Activated CD8-positive, alpha-beta memory T cell treated with anti-CD3 and anti-CD28 coated beads, Interleukin-2, amount 50 U/mL, for 1 hour (primary cell): ENCODE measurements around the gene SIAH3.
A peak's percentile ranks its signal among the peaks of the same experiment; 100 is the strongest.

Source experiments
- DNase-seq: peaks from one replicate; pipeline ENCODE4 v3.0.0-alpha.2; 2020; ENCODE audit errors: extremely low read depth

The SIAH3 gene

DNA sequence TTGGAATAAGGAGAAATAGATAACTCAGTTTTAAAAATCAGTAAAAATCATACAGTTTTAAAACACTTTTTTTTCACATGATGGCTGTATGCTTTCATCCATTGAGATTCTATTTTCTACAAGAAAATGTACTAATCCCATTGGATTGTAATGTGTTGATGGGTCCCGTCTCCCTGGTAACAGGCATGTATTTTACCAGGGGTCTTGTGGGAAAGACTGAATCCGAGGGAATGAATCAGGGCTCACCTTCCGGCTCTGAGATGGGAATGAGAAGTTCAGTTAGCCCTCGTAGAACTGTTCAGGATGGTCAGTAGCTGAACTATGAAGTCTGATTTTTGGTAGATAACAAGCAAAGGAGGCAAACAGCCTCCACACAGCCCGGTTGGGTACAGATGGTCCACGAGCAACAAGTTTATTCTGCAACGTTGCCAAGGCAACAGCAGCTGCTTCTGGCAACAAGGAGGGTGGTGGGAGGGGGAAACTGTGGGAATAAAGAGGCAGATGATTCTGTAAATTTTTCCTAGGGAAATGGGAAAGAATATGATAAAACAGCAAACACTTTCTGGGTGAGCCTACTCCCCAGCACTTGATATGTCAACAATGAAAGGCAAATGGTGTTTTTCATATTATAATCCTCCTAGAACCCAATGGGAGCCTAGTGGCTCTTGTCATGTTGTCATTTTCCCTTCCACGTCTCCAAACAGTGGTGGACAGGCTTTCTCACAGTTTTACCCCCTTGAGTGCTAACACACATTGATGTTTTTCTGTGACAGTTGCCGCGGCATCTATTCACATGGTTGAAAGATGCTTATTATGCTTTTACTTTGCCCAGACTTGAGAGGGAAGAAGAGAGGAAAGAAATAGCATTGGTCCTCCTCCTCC is 12.4 kb upstream of the SIAH3 start:
- no peak for DNase-seq

DNA sequence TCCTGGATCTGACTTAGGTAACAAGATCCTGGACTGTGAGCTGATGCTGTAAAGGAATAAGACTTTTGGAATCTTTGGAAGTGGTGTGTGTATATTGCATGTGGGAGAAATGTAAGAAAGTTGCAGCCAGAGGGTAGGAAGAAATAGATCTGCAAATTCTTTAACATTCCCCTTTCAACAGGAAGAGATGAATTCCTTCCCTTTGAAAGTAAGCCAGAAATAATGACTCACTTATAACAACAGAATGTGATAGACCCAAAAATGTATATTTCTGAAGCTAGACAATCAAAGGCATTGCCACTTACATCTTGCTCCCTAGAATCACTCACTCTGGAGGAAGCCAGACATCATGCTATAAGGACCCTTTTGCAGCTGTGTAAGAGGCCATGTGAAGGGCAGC is 9.8 kb upstream of the SIAH3 start:
- no peak for DNase-seq

DNA sequence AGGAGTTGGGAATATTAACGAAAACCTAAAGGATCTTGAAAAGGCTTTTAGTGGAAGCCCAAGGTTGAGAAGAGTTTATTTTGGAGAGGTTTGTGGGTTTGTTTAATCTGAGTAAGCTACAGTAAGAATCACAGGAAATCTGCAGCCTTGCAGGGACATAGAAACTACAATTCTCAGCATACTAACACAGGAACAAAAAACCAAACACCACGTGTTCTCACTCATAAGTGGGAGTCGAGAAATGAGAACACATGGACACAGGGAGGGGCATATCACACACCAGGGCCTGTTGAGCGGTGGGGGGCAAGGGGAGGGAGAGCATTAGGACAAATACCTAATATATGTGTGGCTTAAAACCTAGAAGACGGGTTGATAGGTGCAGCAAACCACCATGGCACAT is 8.7 kb upstream of the SIAH3 start:
- DNase-seq, result no peak

DNA sequence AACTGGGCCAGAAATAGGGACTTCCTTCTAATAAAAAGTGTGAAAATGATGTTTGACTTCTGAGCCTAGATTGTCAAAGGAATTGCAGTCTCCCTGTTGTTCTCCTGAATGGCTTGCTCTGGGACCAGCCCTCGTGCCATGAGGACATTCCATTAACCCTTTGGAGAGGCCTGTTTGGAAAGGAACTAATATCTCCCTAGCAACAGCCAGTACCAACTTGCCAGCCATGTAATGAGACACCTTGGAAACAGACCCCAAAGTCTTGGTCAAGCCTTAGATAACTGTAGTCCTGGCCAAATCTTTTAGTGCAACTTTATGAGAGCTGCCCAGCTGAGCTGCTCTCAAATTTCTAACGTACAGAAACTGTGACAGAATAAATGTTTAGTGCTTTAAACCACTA is 8.2 kb upstream of the SIAH3 start:
- no peak for DNase-seq

DNA sequence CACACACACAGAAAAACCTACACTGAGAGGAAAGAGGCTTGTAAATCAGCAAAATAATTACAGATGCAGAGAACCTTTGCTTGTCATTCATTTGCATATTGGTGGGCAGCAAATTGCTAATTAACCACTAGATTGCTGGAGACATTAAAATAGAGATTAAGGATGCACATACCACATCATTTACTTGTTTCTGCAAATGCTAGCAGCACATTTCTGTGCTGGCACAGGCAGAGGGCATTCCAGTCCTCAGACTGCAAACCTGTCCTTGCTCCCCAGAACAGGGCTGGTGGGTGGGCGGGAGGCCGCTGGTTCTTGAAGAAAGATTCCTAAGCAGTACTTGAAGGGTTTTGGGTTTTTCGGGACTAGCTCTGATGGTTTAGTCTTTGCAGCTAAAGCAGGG is 941 bp upstream of the SIAH3 start:
- no peak for DNase-seq

DNA sequence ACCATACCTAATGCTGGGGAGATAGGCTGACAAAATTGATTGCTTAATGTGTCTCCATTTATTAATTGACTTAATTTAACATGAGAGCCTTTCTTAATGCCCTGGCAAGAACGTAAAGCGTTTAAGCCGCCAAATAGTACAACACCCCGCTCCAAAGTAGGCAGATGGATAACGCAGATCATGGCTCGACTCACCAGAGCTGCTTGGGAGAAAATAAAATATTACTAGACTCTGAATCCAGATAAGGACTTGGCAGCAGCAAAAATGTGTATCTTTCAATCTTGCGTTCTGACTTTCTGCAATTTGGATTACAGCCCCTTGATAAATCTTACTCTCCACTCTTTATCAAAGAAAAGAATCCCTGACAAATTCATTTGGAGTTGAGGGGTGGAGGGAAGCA is 403 bp upstream of the SIAH3 start:
- no peak for DNase-seq

DNA sequence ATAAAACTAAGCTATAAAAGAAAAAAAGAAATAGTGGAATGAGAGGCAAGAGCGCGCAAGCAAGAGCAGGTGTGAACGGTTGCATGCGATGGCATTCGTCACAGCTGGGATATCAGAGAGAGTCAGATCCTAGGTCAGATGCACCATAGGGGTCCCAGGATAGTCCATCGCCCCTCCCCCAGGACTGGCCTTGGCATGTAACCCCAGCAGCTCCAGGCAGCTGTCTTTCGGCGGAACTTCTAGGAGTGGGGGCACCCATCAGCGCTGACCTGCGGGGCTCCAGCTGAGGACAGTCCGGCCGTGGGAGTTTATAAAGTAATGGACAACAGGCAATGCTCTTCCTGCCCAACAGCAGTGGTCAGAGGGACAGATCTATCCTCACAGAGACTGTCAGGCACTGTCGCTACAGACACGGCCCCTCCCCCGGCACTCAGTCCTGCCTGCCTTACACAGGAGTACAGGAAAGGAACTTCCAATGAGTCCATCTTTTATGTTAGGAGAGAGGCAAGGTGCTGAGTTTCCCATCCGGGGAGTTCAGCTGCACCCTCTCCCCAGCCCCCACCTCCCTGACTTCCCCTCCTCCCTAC is 1.4 kb downstream of the SIAH3 start:
- no peak for DNase-seq

DNA sequence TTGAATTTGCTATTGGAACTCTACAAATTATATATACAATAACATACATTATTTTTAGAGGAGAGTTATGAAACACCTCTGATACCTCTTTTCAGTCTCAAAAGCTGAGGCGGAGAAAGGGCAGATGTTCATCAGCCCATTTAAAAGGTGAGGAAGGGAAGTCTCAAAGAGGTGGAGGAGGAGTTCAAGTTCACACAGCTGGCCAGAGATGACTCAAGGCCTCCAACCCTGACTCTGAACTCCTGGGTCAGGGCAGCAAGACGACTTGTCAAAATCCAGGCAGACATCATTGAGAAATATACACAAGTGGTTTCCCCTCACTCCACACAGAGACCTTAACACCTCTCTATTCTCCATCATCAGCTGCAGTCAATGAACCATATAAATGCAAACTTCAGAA is 2.1 kb downstream of the SIAH3 start:
- DNase-seq, result no peak

DNA sequence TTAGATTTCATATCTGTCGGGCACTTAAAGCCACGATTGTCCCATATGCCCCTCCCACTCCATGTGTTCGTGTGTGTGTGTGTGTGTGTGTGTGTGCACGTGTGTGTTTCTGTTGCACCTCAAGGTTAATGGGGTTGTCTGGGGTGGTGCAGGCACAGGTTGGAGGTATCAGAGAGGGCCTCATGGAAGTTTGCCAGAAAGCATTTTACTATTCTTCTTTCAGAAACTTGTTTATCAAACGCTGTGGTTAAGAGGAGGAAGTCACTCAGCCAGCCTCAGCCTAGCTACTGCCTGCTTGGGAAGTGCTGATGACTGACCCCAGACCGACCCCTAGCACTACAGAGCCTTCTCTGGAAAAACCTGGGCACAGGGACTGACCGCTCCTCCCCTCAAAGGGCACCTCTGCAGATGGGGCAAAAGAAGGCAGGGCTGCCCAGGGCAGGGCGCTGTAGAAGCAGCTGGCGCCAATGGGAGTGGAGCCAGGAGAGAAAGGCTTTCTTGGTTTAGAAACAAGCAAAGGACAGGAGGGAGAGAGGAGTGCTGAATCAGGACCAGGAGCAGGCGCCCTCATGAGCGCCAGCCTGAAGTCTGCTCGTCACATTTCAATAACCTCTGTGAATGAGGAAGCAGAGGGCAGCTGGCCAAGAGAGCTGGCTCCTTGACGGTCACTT is 3.9 kb downstream of the SIAH3 start:
- DNase-seq, result peak; percentile 12

DNA sequence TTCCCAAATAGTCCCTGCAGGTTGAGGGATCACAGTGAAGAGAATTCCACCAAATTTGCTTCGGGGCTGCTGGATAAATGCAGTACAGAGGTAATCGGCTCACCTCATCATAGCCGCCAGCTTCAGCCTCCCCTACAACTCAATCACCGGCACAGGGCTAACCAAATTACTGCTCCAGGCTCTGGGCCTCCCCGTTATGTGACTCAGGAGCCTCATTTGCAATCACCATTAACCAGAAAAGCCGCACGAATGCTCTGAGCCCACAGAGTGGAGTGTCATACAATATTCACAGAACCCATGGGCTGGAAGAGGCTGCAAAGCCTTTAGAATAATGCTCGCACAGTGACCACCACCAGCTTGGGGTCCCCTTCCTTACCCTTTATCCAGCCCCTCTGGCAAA is 4.9 kb downstream of the SIAH3 start:
- no peak for DNase-seq

DNA sequence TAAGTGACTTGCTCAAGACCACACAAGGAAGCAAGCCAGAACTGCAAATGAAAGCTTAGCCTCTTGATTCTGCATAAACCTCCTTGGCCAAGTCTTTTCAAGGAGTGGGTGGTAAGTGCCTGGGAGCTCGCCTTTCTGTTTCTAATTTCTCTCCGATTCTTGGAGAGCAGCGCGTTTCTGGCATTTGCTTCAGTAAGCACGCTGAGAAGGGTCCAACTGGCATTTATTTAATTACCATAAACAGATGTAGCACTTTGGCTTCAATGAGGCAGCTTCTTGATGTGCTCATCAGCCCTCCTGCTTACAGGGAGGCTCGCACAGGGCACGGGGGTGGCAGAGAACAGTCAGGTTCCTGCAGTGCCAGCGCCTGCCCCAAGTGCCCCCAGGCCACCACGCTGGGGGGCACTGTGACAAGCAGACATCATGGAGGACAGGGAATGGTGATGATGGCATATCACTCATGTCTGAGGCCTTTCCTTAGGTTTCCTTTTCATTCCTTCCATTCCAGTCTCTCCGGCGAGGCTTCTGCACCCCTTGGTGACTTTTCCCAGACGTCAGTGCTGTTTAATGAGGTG is 13.3 kb downstream of the SIAH3 start:
- no peak for DNase-seq

DNA sequence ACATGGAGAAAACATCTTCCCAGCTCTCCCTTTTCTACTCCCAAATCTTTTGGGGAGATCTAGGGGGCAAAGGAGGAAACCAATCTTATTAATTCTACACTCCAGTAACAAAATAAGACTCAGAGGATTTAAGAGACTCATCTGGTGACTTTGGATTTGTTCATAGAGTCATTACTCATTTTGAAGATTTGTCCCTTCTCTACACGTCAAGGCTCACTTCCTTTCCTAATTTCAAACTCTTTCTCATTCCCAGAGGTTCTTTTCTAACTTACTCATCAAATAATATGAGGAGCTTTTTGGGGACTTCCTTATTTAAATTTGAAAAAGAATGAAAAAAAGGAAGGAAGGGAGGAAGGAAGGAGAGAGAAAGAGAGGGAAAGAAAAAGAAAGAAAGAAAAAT is 14.4 kb downstream of the SIAH3 start:
- DNase-seq, result no peak

DNA sequence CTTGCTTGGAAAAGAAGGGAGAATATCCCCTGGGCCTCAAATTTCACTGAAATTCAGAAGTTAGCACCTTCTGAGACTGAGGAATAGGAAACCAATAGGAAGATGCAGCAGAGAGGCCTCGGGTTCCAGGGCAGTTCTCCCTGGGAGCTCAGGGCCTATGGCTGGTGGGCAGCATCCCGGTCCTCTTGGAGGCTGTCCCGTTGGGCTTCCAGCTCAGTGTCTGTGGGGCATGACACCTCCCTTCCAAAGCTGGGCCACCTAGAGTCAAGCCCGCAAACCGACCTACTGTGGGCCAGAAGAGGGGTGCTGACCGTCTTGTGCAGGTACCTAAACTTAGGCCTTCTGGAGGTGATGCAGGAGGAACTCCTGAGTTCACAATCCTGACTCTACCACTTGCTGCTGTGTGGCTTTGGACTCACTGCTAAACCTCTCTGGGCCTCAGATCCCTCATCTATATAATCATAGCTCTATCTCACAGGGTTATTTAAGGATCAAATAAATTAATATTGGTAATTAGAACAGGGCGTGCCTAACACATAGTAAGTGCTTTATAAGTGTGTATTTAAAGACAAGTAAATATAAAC is 17.1 kb downstream of the SIAH3 start:
- no peak for DNase-seq

DNA sequence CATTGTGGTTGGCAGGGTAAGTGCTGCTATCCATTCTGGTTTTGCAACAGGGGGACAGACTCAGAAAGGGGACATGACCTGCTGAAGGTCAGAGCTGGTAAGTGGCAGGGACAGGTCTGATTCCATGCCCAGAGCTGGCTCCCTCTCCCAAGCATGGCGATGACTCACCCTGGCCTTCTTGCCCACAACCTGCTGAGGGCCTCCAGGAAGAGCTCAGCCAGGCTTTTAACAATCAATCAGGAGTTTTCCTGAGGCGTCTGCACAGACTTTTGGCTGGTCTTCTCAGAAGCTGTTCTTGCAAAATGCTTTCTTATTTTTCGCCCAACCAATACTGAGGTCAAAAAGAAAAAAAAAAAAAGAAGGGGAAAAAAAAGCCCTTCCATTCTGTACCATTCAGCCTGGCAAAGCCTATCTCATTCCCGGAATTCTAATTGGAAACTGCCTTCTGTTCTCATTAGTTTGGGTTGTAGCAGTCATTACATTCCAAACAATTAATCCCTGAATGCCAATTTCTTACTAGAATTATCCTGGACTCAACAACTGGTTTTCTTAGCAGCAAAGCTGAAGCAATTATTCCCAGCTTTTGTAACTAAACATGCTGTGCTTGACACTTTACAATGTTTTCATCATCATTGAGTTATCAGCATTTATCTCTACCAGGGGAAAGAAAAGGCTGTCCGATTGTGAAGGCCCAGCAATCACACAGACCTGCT is 17.7 kb downstream of the SIAH3 start:
- no peak for DNase-seq

DNA sequence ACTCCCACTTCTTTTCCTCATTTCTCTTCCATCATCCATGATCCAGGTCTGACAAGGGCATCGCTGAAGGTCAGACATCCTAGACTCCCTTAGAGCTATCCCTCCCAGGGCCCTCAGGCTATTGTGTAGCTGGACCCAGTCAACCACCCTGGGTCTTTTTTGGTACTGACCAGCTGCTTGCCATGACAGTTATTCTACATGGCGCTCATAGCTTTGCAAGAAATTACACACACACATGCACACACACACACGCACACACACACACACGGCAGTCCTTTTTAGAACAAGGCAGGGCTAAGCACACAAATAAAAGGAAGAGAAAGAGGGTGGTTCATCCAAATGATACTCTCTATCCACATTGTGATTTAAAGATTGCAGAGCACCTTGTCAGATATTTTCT is 18.3 kb downstream of the SIAH3 start:
- no peak for DNase-seq

DNA sequence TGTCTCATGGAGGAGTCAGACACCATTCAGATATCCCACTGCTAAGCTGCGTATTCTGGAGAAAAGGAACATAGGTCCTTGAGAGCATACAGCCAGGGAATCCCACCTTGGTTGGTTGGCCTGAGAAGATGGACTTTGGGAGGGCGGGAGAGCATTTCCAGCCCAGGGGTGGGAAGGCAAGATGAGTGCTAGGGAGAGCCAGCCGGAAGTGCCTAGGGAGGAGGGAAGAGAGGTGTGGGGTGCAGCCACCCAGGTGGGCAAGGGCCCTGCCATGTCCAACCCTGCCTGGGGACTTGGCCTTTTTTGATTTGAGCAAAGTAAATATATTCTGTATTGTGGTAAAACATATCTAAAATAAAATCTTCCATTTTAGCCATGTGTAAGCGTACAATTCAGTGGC is 19.7 kb downstream of the SIAH3 start:
- DNase-seq, result no peak

DNA sequence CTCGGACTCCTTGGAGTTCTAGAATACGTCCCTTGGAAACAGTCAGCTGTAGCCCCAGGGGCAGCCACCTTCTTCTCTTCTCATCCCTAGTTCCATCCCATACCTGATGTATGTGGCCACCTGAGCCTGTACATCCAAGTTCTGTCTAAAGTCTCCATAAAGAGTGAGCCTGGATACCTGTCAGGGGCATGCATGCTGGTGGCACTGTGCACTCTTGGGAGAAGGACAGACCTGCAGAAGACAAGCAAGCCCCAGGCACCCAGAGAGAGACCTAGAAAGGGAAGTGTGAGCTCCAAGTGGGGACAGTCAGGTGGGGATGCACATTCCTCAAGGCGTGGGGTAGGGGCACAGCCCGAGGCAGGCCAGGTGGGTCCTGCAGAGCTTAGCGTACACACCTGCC is 21.4 kb downstream of the SIAH3 start:
- no peak for DNase-seq

DNA sequence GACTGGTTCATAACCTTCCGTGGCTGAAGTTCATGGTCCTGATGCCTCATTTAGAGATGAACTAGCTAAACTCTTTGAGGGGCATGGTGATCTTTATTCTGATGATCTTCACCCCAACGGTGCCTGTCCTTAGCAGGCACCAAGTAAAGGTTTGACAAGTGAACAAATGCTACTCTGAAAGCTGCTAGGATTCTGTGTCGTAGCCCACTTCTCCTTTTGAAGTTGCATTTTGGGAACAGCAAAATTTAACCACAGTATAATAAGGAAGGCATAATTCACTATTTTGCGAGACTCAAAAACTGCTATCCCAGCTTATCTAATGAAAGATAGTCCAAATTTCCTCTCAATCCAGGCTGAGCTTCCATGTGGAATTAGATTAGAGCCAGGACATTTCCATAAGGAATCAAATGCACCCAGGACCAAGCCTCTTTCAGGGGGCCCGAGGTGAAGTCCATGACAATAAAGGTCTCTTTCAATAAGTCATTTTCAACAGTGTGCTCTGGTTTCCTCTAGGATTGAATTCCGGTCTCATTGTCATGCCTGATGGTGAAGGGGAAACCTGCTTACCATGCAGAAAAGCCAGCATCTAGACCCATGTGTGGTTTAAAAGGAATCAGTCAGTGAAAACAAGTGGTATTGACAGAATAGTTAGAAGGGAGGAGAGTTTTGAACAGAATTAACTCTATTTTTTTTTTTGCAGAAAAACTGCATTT is 23.1 kb downstream of the SIAH3 start:
- DNase-seq, result no peak

DNA sequence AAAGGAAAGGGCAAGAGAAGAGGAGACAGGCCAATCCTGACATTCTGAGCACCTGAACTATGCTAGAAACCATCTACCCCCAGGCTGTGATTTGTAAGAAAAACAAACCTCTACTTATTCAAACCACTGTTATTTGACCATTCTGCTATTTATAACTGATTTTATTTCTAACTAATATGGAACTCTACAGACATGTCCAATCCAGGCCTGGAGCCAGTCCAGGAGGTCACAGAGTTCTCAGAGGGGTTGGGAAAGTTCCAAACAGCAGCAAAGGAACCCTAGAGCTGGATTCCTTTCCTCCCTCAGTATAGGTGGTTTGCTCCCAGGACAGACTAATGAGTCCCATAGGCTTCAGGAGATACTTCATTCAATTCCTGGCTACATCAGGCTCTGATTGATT is 24.2 kb downstream of the SIAH3 start:
- no peak for DNase-seq

DNA sequence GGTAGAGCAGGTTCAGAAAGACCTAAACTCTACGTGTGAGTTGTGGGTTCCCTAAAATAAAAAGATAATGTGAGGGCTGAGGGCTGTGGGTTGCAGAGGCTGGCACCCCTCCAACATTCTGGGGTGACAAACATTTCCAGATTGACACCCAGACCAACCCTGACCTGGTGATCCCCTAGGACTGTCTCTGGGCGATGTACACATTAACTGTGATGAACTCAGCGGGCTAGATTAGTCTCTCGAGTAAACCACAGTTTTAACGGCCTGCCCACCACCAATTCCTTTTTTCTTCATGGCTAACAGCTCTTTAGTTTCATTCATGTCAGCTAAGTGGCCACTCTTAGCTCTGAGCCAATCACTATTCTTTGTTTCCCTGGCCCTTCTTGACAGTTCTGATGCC is 24.8 kb downstream of the SIAH3 start:
- DNase-seq, result no peak

DNA sequence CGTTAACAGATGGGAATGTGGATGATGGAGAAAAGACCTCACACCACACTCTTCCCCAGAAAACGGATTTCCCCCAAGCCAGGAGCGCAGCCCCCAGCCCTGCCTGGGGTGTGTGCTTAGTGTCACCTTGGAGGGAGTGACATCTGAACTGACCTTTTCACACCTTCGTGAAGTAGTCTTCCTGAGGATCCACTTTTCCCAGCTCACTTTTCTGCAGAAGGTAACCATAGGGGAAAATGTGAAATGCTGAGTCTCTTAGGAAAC is 26.2 kb downstream of the SIAH3 start:
- no peak for DNase-seq
